ENCODE data around the gene PGGT1B.

DNA sequence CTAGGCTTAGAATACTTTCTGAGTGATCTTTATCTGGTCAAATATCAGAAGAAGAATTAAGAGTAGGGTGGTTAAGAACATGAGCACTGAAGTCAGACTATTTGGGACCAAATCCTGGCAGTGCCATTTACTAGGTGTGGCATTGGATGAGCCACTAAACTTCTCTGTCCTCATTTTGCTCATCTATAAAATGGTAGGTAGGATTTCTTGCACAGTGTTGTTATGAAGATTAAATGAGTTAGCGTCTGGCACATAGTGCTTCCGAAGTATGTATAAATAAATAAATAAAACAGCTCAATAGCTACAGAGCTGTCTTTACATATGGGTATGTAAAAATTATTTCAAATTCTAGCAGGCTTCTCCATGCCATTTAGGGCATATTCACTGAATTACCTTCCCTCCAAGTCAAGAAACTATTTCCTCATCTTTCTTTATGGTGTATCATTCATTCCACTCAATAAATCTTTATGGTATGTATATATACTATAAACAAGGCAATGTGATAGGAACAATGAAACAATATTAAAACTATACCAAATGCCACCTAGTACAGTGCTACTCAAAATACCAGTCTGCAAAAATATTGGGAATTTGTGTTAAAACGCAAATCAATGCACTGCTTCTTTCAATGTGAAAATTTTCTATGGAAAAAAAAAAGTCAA lies 9.8 kb upstream of the PGGT1B start:
- TF ChIP-seq, protein P1, sequence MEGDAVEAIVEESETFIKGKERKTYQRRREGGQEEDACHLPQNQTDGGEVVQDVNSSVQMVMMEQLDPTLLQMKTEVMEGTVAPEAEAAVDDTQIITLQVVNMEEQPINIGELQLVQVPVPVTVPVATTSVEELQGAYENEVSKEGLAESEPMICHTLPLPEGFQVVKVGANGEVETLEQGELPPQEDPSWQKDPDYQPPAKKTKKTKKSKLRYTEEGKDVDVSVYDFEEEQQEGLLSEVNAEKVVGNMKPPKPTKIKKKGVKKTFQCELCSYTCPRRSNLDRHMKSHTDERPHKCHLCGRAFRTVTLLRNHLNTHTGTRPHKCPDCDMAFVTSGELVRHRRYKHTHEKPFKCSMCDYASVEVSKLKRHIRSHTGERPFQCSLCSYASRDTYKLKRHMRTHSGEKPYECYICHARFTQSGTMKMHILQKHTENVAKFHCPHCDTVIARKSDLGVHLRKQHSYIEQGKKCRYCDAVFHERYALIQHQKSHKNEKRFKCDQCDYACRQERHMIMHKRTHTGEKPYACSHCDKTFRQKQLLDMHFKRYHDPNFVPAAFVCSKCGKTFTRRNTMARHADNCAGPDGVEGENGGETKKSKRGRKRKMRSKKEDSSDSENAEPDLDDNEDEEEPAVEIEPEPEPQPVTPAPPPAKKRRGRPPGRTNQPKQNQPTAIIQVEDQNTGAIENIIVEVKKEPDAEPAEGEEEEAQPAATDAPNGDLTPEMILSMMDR (IDR thresholded peaks at IDR 0.05): no peak
- no peak for TF ChIP-seq POLR2A (IDR thresholded peaks at IDR 0.05)
- TF ChIP-seq EP300 (IDR thresholded peaks at IDR 0.05): no peak

All from ovary (tissue), 3 donors.